Stimulated activated CD4-positive, alpha-beta T cell treated with anti-CD3 and anti-CD28 coated beads, Interleukin-4, amount 100 ng/mL, for 48 hours (primary cell): ENCODE measurements around the gene ABCA3.
"Not testable (repeated sequence)": the region's sequence is repeated elsewhere in the genome, so short reads cannot be mapped to it uniquely, and the experiment has no call there.

Experiments
- DNase-seq, 2 donors: peaks; one replicate each; pipeline ENCODE4 v3.0.0-alpha.2; 2020; ENCODE audit warnings: low read depth in 2 of 2

The ABCA3 gene

GRCh38 chr16:2340564-2341455, at the start of gene ABCA3:
Gene ABCA3, minus strand, starts transcription at chr16:2340728. Its CDS starts 14,262 bp downstream, at chr16:2326466.
- peak; percentile 91 to 96 for DNase-seq

- DNase-seq = no peak
Observed at GRCh38 chr16:2388875-2389433, 48.4 kb upstream of the ABCA3 start.

GRCh38 chr16:2388139-2388874, 47.8 kb upstream of the ABCA3 start:
- no peak for DNase-seq

GRCh38 chr16:2386990-2387389, 46.5 kb upstream of the ABCA3 start:
- DNase-seq = no peak

- DNase-seq = not testable (repeated sequence)
Observed at GRCh38 chr16:2385982-2386381, 45.5 kb upstream of the ABCA3 start.

GRCh38 chr16:2385190-2385836, 44.8 kb upstream of the ABCA3 start:
- no peak for DNase-seq

- no peak for DNase-seq
Observed at GRCh38 chr16:2384426-2384825, 43.9 kb upstream of the ABCA3 start.

- DNase-seq = no peak
Observed at GRCh38 chr16:2383501-2383900, 43.0 kb upstream of the ABCA3 start.

- no peak for DNase-seq
Observed at GRCh38 chr16:2374644-2375043, 34.1 kb upstream of the ABCA3 start.

- no peak for DNase-seq
Observed at GRCh38 chr16:2373176-2373575, 32.6 kb upstream of the ABCA3 start.

GRCh38 chr16:2372684-2373083, 32.2 kb upstream of the ABCA3 start:
- no peak for DNase-seq

- no peak for DNase-seq
Observed at GRCh38 chr16:2371421-2371820, 30.9 kb upstream of the ABCA3 start.

- no peak for DNase-seq
Observed at GRCh38 chr16:2370721-2371120, 30.2 kb upstream of the ABCA3 start.

- DNase-seq = no peak
Observed at GRCh38 chr16:2366660-2367309, 26.3 kb upstream of the ABCA3 start.

GRCh38 chr16:2365397-2366294, 25.1 kb upstream of the ABCA3 start:
- DNase-seq = no peak

GRCh38 chr16:2364638-2365210, 24.2 kb upstream of the ABCA3 start:
- DNase-seq = no peak

GRCh38 chr16:2362218-2362617, 21.7 kb upstream of the ABCA3 start:
- no peak for DNase-seq

GRCh38 chr16:2361129-2361528, 20.6 kb upstream of the ABCA3 start:
- no peak for DNase-seq

- no peak for DNase-seq
Observed at GRCh38 chr16:2359919-2360318, 19.4 kb upstream of the ABCA3 start.

GRCh38 chr16:2358811-2359210, 18.3 kb upstream of the ABCA3 start:
- DNase-seq = no peak
